ENCODE data around the gene DEFB110.

The DEFB110 gene

DNA sequence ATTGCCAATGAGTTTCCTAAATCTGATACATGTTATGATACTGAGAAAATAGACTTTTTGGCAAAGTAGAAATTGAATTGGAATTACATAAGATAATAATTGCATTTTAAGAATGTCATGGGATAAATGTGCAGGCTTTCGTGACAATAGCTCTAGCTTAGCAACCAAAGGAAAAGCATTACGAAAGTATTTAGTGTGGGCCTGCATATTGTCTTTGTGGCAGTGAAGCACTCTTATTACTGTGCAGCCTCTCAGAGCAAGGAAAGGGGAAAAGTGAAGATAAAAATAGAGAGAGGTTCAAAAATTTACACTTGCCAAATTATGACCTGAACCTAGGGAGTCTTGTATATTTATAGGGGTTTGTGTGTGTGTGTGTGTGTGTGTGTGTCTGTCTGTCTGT lies 39.7 kb downstream of the DEFB110 start:
- no peak overlapping the region for H3K4me3 Mint-ChIP-seq
- no peak overlapping the region for H3K27ac Mint-ChIP-seq
- no peaks in the 10 kb centered on the region for H3K36me3 Mint-ChIP-seq (ENCODE audit: low read depth)
- H3K27me3 Mint-ChIP-seq (ENCODE audit: low read depth): no peaks in the 10 kb centered on the region
- no peaks in the 10 kb centered on the region for H3K9me3 Mint-ChIP-seq
- peaks cover 16% of the 10 kb centered on the region for H3K4me1 Mint-ChIP-seq (ENCODE audit: low read depth)

DNA sequence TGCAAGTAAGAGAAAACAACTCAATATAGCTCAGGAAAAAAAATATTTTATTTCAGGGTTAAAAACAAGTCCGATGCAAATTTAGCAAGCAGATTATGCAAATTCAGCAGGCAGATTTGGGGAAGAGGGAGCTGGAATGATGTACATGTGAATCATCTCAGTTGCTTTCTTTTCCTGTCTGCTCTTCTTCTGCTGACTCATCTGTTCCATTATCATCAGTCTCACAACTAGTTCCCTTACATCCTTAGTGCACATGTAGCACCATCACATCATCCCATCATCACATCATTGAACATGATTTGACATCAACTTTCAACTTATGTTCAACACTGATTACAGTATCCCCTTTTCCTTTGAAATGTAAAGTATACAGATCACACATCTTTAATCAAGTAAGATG lies 40.9 kb downstream of the DEFB110 start:
- Mint-ChIP-seq H3K36me3 (ENCODE audit: low read depth) (no peaks in the 10 kb centered on the region), H3K4me3 (no peak overlapping the region), H3K9me3 (no peaks in the 10 kb centered on the region), H3K27me3 (ENCODE audit: low read depth) (no peaks in the 10 kb centered on the region), H3K4me1 (ENCODE audit: low read depth) (peaks cover 16% of the 10 kb centered on the region), H3K27ac (no peak overlapping the region)

- no peak overlapping the region for H3K4me3 Mint-ChIP-seq
- no peaks in the 10 kb centered on the region for H3K9me3 Mint-ChIP-seq
- no peaks in the 10 kb centered on the region for H3K27me3 Mint-ChIP-seq (ENCODE audit: low read depth)
- H3K36me3 Mint-ChIP-seq (ENCODE audit: low read depth): no peaks in the 10 kb centered on the region
- H3K27ac Mint-ChIP-seq: no peak overlapping the region
- H3K4me1 Mint-ChIP-seq (ENCODE audit: low read depth): peaks cover 16% of the 10 kb centered on the region
Observed at GRCh38 chr6:49979584-49979983, 42.2 kb downstream of the DEFB110 start.

DNA sequence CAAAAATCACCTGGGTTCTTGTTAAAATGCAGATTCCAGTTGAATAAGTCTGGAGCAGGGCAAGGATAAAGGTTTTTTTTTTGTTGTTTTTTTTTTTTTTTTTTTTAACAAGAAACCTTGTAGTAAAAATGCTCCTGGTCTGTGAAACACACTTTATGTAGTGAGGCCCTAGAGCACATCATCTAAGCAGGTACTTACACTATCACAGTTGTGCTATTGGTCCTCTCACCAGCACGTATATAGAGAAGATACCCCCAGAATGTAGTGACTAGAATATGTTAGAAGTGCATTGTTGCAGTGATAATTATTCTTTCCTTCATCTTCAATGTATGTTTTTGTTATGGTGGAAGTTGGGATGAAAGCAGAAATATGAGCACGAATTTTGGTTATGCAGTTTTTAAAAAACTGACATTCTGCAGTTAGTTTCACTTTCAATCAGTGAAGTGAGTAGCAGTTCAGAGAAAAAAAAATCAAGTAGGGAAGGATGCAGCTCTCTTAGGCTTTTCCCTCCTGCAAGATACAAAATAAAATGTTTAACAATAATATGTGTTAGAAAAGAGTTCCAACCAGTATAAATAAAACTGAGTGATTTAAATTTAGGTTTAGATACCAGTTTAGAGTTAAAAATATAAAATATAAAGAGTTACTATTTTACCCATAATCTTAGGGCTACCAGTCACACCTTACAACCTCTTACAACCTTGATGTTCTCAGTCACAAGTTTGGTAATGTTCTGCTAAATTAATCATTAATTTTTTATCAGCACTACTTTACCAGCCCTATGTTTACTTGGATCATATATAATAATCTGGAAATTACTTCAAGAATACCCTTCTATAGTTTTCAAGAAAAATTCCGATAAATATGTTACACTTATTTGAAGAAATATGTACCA lies 43.2 kb downstream of the DEFB110 start:
- H3K9me3 Mint-ChIP-seq: no peaks in the 10 kb centered on the region
- no peaks in the 10 kb centered on the region for H3K27me3 Mint-ChIP-seq (ENCODE audit: low read depth)
- H3K4me3 Mint-ChIP-seq: peak overlapping the region; percentile 74
- H3K4me1 Mint-ChIP-seq (ENCODE audit: low read depth): peaks cover 16% of the 10 kb centered on the region
- H3K36me3 Mint-ChIP-seq (ENCODE audit: low read depth): no peaks in the 10 kb centered on the region
- H3K27ac Mint-ChIP-seq: no peak overlapping the region

DNA sequence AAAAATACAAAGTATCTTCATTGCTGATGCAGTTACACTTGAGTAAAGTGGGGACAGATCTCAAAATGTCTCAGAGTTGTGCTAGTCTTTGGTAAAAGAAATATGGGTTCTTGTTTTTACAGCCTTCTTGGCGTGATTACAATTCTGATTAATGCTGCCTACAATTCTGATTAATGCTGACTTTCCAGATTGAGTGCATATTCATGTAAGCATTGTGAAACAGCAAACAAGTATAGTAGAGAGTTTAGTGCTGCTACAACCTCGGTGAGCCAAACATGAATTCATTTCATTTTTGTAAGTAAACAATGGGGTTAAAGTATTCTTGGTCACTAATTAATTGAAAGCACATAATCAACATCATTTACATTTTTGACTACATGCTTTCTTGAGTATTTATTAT lies 52.2 kb downstream of the DEFB110 start, which contains the start of gene DEFB113:
DEFB113 (minus strand) TSS at position 21 of the 400 bp plus-strand sequence; CDS start at position 21, 0 bp downstream.
- no peaks in the 10 kb centered on the region for H3K27me3 Mint-ChIP-seq (ENCODE audit: low read depth)
- H3K4me3 Mint-ChIP-seq: no peak within 1 kb of the TSS
- no peaks in the 10 kb centered on the region for H3K9me3 Mint-ChIP-seq
- H3K27ac Mint-ChIP-seq: no peak within 1 kb of the TSS
- H3K36me3 Mint-ChIP-seq (ENCODE audit: low read depth): no peaks in the 10 kb centered on the region
- H3K4me1 Mint-ChIP-seq (ENCODE audit: low read depth): no peaks in the 10 kb centered on the region

All from T-helper 1 cell treated with Interleukin-12 subunit alpha and Interleukin-12 subunit beta and Interleukin-4 antibody, amounts not matched to agents 30 μg/mL and 1 μg/mL, for 36 hours (primary cell).